Mesodermal cell (in vitro differentiated cells): ENCODE results near the gene CEACAM19.
A peak's percentile ranks its signal among the peaks of the same experiment; 100 is the strongest.
"Not testable (repeated sequence)": the region's sequence is repeated elsewhere in the genome, so short reads cannot be mapped to it uniquely, and the experiment has no call there.

Experiments
- H3K27ac ChIP-seq: 2 replicates; pipeline ENCODE4 v1.7.0; 2013; ENCODE audit warnings: mild to moderate bottlenecking, low read depth, low read length, moderate library complexity; ENCODE audit not compliant: severe bottlenecking
- H3K36me3 ChIP-seq: 2 replicates; pipeline ENCODE4 v1.7.1; 2013; ENCODE audit warnings: mild to moderate bottlenecking, low read length, moderate library complexity; ENCODE audit not compliant: control insufficient read depth, insufficient read depth
- H3K4me1 ChIP-seq: one replicate; pipeline ENCODE4 v1.7.1; 2013; ENCODE audit warnings: mild to moderate bottlenecking, low read length; ENCODE audit not compliant: insufficient read depth, control insufficient read depth, poor library complexity, severe bottlenecking
- H3K4me3 ChIP-seq: 2 replicates; pipeline ENCODE4 v1.7.0; 2013; ENCODE audit warnings: low read length, control low read depth, mild to moderate bottlenecking; ENCODE audit not compliant: insufficient read depth, poor library complexity, severe bottlenecking; ENCODE audit errors: extremely low read depth
- H3K9me3 ChIP-seq: 2 replicates; pipeline ENCODE4 v1.7.1; 2013; ENCODE audit warnings: mild to moderate bottlenecking, low read length, moderate library complexity; ENCODE audit not compliant: control insufficient read depth
- WGBS, 2 experiments: methylation state at CpG; one replicate each; pipeline ENCODE4 v1.1.5; 2013; ENCODE audit warnings: missing lambda C conversion rate in 2 of 2; ENCODE audit not compliant: insufficient coverage in 2 of 2; 5-methylcytosine and 5-hydroxymethylcytosine counted together

CEACAM19 gene

GRCh38 chr19:44677019-44677811 is 5.9 kb downstream of the CEACAM19 start:
- peaks cover 6% of the 10 kb centered on the region for H3K9me3 ChIP-seq
- 66 to 82% methylated on average over 3 to 8 of the region's 8 CpGs for WGBS, 2 experiments

DNA sequence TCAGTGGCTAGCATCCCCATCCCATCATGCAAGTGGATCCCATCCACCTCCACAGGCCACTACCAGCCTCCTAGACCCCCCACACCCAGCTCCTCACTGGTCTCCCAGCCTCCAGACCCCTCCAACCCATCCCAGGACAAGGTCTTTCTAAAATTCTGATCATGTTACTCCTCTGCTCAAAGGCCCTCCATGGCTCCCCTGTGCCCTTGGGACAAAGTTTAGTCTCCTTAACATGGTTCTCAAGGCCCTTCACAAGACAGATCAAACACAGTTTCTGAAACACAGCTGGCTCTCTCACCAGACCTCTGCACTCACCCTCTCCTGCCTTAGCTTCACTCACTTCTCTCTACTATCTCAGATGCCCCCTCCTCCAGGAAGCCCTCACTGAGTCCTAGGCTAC is 9.3 kb downstream of the CEACAM19 start:
- Histone ChIP-seq H3K4me3 (no peak overlapping the region), H3K4me1 (peaks cover 15% of the 10 kb centered on the region), H3K9me3 (peaks cover 6% of the 10 kb centered on the region), H3K36me3 (no peaks in the 10 kb centered on the region), H3K27ac (no peak overlapping the region)

More at GRCh38 chr19:44677019-44677811, 5.9 kb downstream of the CEACAM19 start:
- Histone ChIP-seq H3K4me3 (no peak overlapping the region), H3K36me3 (no peaks in the 10 kb centered on the region), H3K4me1 (peaks cover 12% of the 10 kb centered on the region), H3K27ac (peak overlapping the region; percentile 80)

GRCh38 chr19:44681992-44682790 is 10.9 kb downstream of the CEACAM19 start:
- peaks cover 16% of the 10 kb centered on the region for H3K4me1 ChIP-seq
- H3K27ac ChIP-seq = no peak overlapping the region
- 85 to 93% methylated on average over 9 of the region's 15 CpGs for WGBS, 2 experiments
- H3K36me3 ChIP-seq = no peaks in the 10 kb centered on the region
- H3K4me3 ChIP-seq = no peak overlapping the region
- no peaks in the 10 kb centered on the region for H3K9me3 ChIP-seq

DNA sequence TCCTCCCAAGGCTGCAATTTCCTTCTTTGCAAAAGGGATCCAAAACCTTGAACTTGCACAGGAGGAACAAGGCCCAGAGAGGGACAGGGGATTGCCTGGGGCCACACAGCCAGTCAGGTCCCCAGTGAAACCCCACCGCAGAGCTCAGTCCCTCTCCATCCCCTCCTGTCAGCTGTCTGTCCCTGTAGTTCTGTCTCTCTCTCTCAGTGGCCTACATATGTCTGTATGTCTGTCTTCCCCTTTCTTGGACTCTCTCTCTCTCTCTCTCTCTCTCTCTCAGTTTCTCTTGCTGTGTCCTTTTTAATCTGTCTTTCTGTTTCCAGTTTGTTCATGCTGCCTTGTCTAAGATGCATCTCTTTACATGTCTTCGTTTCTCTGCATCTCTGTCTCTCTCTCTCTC is 11.5 kb downstream of the CEACAM19 start:
- Histone ChIP-seq H3K36me3 (no peaks in the 10 kb centered on the region), H3K4me3 (no peak overlapping the region), H3K27ac (no peak overlapping the region), H3K4me1 (peaks cover 13% of the 10 kb centered on the region), H3K9me3 (no peaks in the 10 kb centered on the region)
- 85% methylated on average over 2 of the region's 2 CpGs for WGBS, 2 experiments

GRCh38 chr19:44683434-44684210 is 12.3 kb downstream of the CEACAM19 start:
- Histone ChIP-seq H3K27ac (no peak overlapping the region), H3K4me1 (peaks cover 8% of the 10 kb centered on the region), H3K36me3 (no peaks in the 10 kb centered on the region), H3K9me3 (no peaks in the 10 kb centered on the region), H3K4me3 (no peak overlapping the region)
- WGBS, 2 experiments = 87 to 96% methylated on average over 8 of the region's 9 CpGs

GRCh38 chr19:44684396-44684795 is 13.1 kb downstream of the CEACAM19 start:
- WGBS, 2 experiments = 91 to 92% methylated on average over 2 to 3 of the region's 3 CpGs
- H3K4me1 ChIP-seq, H3K4me3 ChIP-seq, H3K36me3 ChIP-seq, H3K9me3 ChIP-seq: not testable (repeated sequence)
- H3K27ac ChIP-seq = peak overlapping the region; percentile 95

DNA sequence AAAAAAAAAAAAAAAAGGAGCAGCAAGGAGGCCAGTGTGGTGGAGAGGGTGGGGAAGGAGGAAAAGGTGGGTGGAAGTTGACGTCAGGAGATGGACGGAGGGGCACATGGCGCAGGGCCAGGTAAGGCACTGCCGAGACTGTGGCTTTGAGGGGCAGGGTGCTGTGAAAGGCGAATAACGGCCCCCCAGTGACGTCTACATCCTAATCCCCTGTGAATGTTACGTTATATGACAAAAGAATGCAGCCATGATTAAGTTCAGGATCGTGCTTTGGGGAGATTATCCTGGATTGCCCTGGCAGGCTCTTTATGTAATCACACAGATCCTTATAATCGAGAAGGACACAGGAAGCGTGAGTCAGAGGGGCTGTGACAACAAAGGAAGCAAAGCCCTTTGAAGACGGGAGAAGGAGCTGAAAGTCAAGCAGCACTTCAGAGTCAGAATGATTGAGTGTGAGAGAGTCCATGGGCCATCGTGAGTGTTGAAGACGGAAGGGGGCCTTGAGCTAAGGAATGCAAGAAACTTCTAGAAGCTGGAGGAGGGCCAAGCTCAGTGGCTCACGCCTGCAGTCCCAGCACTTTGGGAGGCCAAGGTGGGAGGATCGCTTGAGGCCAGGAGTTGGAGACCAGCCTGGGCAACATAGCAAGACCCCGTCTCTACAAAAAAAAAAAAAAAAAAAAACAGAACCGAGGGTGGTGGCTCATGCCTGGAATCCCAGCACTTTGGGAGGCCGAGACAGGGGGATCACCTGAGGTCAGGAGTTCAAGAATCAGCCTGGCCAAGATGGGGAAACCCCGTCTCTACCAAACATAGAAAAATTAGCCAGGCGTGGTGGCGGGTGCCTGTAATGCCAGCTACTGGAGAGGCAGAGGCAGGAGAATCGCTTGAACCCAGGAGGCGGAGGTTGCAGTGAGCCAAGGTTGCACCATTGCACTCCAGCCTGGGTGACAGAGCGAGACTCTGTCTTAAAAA is 13.9 kb downstream of the CEACAM19 start:
- peak overlapping the region; percentile 95 for H3K27ac ChIP-seq
- WGBS, 2 experiments = 63 to 70% methylated on average over 19 to 21 of the region's 25 CpGs
- H3K4me1 ChIP-seq = peaks cover 8% of the 10 kb centered on the region
- no peaks in the 10 kb centered on the region for H3K9me3 ChIP-seq
- H3K36me3 ChIP-seq = no peaks in the 10 kb centered on the region
- H3K4me3 ChIP-seq = no peak overlapping the region

- H3K36me3 ChIP-seq = no peaks in the 10 kb centered on the region
- H3K27ac ChIP-seq = peak overlapping the region; percentile 95
- peaks cover 8% of the 10 kb centered on the region for H3K4me1 ChIP-seq
- WGBS, 2 experiments = 80 to 100% methylated on average over 1 to 2 of the region's 4 CpGs
- H3K9me3 ChIP-seq = no peaks in the 10 kb centered on the region
- no peak overlapping the region for H3K4me3 ChIP-seq
These were observed 14.6 kb downstream of the CEACAM19 start for GRCh38 chr19:44685877-44686276.

GRCh38 chr19:44686896-44687295 is 15.6 kb downstream of the CEACAM19 start:
- no peaks in the 10 kb centered on the region for H3K36me3 ChIP-seq
- WGBS, 2 experiments = 86 to 89% methylated on average over 2 to 3 of the region's 4 CpGs
- H3K27ac ChIP-seq = no peak overlapping the region
- H3K4me3 ChIP-seq = no peak overlapping the region
- H3K9me3 ChIP-seq = no peaks in the 10 kb centered on the region
- peaks cover 12% of the 10 kb centered on the region for H3K4me1 ChIP-seq

DNA sequence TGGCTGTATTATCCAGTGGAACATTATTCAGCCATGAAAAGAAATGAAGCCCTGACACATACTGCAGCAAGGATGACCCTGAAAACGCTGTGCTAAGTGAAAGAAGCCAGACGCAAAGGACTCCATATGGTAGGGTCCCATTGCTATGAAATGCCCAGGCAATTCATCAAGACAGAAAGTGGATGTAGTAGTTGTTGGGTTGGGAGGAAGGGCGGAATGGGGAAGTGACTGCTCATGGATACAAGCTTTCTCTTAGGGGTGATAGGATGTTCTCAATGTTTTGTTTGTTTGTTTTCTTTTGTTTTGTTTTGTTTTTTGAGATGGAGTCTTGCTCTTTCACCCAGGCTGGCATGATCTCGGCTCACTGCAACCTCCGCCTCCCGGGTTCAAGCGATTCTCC is 16.6 kb downstream of the CEACAM19 start:
- peaks cover 19% of the 10 kb centered on the region for H3K4me1 ChIP-seq
- WGBS, 2 experiments = 90 to 92% methylated on average over 7 of the region's 7 CpGs

More for the DNA sequence above, 16.6 kb downstream of the CEACAM19 start:
- Histone ChIP-seq H3K27ac (no peak overlapping the region), H3K4me3 (no peak overlapping the region), H3K36me3 (no peaks in the 10 kb centered on the region), H3K9me3 (no peaks in the 10 kb centered on the region)
